GDM1 (cell line): ENCODE measurements around the gene RPL15.
"Not testable (repeated sequence)": the region's sequence is repeated elsewhere in the genome, so short reads cannot be mapped to it uniquely, and the experiment has no call there.

ENCODE experiments used
- DNase-seq: peaks from one replicate; lab custom pipeline; 2025; lab: John Stamatoyannopoulos, UW

RPL15 gene

DNA sequence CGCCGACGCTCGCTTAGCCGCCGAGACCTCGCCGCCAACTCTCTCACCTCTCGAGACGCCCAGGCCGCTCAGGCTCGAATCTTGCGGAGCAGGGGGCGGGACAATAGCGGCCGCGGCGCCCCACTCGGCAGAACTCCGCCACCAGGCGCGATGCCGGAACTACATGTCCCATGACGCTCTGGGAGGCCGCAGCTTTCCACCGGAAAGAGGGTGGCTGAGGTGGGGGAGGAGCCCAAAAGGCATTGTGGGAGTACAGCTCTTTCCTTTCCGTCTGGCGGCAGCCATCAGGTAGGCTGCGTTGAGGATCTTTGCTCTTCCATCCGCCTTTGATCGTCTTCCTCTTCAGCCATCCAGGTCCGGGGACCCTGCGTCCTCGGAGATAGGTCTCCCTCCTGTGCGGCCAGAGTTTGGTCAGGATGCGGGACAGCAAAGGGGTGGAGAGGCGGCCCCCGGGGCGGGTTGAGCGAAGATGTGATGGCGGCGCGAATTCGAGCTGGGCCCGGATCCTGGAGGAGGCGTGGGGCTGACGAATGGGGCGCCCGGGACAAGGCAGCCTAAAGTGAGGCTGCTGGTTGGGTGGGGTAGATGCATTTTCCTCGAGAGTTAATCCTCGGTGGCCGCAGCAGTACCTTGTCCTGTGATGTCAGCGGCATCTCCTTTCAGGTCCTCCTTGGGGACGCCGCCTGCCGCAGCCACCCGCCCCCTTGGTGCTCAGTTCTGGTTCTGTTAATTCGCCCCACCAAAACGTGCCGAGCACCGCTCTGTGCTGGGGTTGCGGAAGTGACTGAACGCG lies at the start of gene RPL15, which contains the start of gene NKIRAS1:
Gene RPL15, plus strand, starts transcription at position 247 of the 793 bp plus-strand sequence. CDS start 728 bp downstream, outside the sequence.
Gene NKIRAS1, minus strand, starts transcription at position 105 of the 793 bp plus-strand sequence. CDS start 6,086 bp downstream, outside the sequence.
- DNase-seq, result peak; percentile 96

DNA sequence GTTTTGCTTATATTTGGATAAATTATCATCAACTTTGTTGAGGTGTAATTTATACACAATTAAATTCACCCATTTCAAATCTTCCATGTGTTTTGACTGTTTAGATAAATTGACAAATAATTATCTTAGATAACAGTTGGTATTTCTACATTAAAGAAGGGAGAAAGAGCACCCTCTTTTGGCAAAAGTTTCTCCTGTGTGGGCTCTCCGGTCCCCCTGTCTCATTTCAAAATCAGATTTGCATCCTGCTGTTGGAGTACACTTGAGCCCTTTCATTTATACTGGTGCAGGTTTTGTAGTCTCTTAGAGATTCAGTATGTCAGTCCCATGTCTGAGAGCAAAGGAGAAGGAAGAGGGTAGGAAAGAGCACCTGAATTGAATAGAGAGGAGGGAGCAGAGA lies 49.5 kb upstream of the RPL15 start:
- DNase-seq, result no peak

DNA sequence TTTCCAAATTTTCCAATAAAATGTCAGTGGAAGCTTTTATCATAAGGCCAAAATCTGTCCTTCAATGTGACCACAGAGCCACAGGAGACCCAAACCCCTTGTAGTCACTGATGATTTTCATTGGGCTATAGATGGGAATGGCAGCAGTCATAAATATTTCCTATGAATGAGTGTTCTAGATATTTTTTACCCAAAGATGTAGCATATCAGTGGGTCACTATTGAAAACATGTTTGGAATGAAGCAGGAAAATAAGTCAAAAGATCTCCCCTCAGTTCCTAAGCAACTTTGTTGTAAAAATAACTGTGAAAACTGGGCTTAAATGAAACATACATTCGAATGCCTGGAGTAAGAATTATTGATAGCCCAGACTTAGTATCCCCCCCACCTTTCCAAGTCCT lies 49.1 kb upstream of the RPL15 start:
- no peak for DNase-seq

DNA sequence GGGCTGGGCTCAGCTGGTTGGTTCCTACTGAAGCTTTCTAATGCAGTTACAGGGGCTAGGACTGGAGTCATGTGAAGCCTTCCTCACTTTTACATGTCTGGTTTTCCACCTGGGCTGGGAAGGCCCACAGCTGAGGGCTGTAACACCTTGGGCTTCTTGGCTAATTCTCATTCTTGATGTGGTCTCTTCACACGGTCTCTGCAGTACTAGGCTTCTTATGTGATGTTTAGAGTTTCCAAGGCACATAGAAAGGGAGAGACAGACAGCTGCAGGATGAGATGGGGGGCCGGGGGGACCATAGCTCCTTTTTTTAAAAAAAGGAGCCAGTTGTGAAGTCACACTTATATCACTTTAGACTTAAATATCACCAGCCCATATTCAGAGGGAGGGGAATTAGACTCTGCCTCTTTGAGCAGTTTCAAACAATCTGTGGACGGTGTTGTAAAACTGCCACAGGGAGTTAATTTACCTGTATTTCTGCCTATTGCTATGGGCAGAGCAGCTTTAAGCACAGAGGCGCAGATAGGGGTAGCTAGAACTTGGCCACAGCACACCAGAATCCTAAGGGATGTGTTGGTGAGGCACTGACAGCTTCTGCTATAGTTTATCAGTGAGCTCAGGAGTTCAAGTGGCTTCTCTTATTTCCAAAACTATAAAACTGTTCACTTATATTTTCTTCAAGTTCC lies 46.8 kb upstream of the RPL15 start:
- DNase-seq, result no peak

DNA sequence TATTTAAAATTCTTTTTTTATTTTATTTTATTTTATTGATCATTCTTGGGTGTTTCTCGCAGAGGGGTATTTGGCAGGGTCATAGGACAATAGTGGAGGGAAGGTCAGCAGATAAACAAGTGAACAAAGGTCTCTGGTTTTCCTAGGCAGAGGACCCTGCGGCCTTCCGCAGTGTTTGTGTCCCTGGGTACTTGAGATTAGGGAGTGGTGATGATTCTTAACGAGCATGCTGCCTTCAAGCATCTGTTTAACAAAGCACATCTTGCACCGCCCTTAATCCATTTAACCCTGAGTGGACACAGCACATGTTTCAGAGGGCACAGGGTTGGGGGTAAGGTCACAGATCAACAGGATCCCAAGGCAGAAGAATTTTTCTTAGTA lies 46.3 kb upstream of the RPL15 start:
- not testable (repeated sequence) for DNase-seq

GRCh38 chr3:23871361-23871760 lies 45.6 kb upstream of the RPL15 start:
- DNase-seq, result not testable (repeated sequence)

- no peak for DNase-seq
Measured at GRCh38 chr3:23872330-23872729, 44.6 kb upstream of the RPL15 start.

DNA sequence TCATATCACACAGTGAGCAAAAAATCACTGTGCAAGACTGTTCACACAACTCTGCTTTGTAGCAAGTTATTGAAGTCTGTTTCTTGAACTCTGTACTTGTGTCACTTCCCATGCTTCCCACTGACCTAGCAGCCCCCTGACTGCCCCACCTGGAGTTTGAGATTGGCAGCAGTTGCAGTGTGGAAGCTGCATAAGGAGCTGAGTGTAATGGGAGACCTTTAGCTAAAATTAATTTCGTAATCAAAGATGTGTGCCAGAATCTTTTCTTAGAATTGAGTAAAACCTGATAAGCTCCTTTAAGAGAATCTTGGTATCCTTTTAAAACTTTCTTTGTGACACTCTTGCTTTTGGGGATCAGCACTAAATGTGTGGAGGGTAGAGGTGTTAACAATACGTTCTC lies 43.0 kb upstream of the RPL15 start:
- no peak for DNase-seq

- no peak for DNase-seq
Measured at GRCh38 chr3:23874359-23875112, 42.4 kb upstream of the RPL15 start.

- DNase-seq, result no peak
Measured at GRCh38 chr3:23875113-23875725, 41.7 kb upstream of the RPL15 start.

DNA sequence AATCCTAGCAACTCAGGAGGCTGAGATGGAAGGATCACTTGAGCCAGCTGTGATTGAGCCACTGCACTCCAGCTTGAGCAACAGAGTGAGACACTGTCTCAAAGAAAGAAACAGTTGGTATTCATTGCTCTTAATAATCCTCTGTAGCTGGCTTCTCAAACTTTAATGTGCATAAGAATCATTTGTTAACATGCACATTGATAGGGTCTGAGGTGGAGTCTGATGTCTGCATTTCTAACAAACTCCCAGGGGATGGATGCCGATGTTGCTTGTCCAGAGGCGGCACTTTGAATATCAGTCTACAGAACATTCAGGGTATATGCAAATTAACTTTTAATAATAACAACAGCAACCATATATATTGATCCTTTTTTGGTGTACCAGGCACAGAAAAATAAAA lies 40.0 kb upstream of the RPL15 start:
- DNase-seq, result no peak

- no peak for DNase-seq
Measured at GRCh38 chr3:23877329-23877980, 39.5 kb upstream of the RPL15 start.

GRCh38 chr3:23879485-23879884 lies 37.4 kb upstream of the RPL15 start:
- DNase-seq, result no peak

- DNase-seq, result no peak
Measured at GRCh38 chr3:23880703-23881339, 36.1 kb upstream of the RPL15 start.

GRCh38 chr3:23881993-23882392 lies 34.9 kb upstream of the RPL15 start:
- DNase-seq, result not testable (repeated sequence)

- DNase-seq, result no peak
Measured at GRCh38 chr3:23882487-23882918, 34.4 kb upstream of the RPL15 start.

DNA sequence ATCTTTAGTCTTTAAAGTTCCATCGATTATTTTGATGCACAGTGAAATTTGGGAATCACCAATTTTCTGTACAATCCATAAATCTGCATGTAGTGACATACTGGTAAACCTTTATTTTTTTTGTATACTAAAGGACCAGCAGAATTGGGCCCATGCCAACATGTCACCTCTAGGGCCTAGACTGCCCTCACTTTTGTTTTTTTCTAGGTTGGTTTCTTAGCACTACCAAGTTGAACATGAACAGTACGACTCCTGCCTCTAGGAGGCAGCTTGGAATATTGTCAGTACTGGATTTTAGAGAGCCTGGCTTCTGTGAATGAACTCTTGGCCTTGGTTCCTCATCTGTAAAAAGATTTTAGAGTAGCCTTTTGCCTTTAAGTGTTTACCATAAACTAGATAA lies 32.5 kb upstream of the RPL15 start:
- DNase-seq, result no peak

- no peak for DNase-seq
Measured at GRCh38 chr3:23885210-23885609, 31.7 kb upstream of the RPL15 start.

GRCh38 chr3:23886311-23886710 lies 30.6 kb upstream of the RPL15 start:
- no peak for DNase-seq

GRCh38 chr3:23888617-23889228 lies 28.2 kb upstream of the RPL15 start:
- DNase-seq, result no peak

DNA sequence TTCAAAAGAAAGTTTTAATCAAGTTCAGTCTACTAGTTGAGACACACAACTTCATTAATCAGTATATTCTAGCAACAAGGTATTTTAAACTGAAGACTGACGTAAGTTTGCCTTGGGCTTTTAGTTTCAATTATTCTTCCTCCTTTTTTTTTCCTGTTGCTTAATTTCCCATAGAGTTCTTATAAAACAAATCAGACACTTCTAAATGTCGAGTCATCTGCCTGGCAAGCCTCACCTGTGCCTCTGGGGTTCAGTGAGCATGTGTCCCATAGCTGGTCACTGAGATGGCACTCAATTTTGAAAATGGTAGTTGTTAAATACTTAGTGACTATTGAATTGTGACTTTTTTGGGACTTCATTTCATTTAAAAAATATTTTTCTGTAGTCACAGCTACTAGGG lies 27.5 kb upstream of the RPL15 start:
- no peak for DNase-seq
